Activated CD4-positive, alpha-beta T cell treated with anti-CD3 and anti-CD28 coated beads for 36 hours (primary cell): Measurements from ENCODE around the gene SRD5A1. TPM values are rescaled to one million over a fixed set of nuclear protein-coding genes. Genes with fewer than 3 reads are reported as not detected.

Experiments used
- ATAC-seq: fragments of 200-7000 bp; cut with Tn5 transposase; one replicate; pipeline ENCODE4 v1.10.0; 2021; ENCODE audit warnings: mild to moderate bottlenecking, moderate library complexity
- CTCF ChIA-PET: fragments of 350-600 bp; sonication (Branson Sonifier 250); formaldehyde crosslinking; loops from one replicate; lab custom pipeline; 2021; ENCODE audit warnings: antibody characterized with exemption; lab: Charles Lee
- POLR2A ChIA-PET: fragments of 350-600 bp; sonication (Branson Sonifier 250); formaldehyde crosslinking; loops from one replicate; lab custom pipeline; 2021; ENCODE audit warnings: antibody characterized with exemption, inconsistent platforms; lab: Charles Lee
- DNase-seq: peaks from one replicate; pipeline ENCODE4 v3.0.0-alpha.2; 2020
- H3K27ac Mint-ChIP-seq: one replicate; pipeline ENCODE4 v1.8.0; 2021; ENCODE audit warnings: mixed read lengths
- H3K27me3 Mint-ChIP-seq: one replicate; pipeline ENCODE4 v1.8.0; 2021; ENCODE audit warnings: mixed read lengths
- H3K36me3 Mint-ChIP-seq: one replicate; pipeline ENCODE4 v1.8.0; 2021; ENCODE audit warnings: low read depth, mixed read lengths
- H3K4me1 Mint-ChIP-seq: one replicate; pipeline ENCODE4 v1.8.0; 2021; ENCODE audit warnings: mixed read lengths
- H3K4me3 Mint-ChIP-seq: one replicate; pipeline ENCODE4 v1.8.0; 2021; ENCODE audit warnings: mild to moderate bottlenecking, moderate library complexity, mixed read lengths
- H3K9me3 Mint-ChIP-seq: one replicate; pipeline ENCODE4 v1.8.0; 2021; ENCODE audit warnings: low read depth, mixed read lengths
- intact Hi-C, 2 experiments: fragments of 100-400 bp; cut with DNase I in 1 of 2; cut with micrococcal nuclease in 1 of 2; formaldehyde crosslinking; loops; one replicate each; pipeline versions ENCODE4 v1.14.2 to v1.15.1; 2022 to 2024; cut with DNase I, micrococcal nuclease
- total RNA-seq, 2 experiments: library from RNA; stranded (reverse); gene quantifications; one replicate each; pipeline ENCODE4 v1.2.3, GENCODE V29; 2021

Gene SRD5A1
- total RNA-seq, 2 experiments from 2014 or later: 7.6 to 11.1 TPM

- CTCF ChIA-PET: no interaction called here
- intact Hi-C loops: no loop called here
- POLR2A ChIA-PET: no interaction called here
- no peak overlapping the region for H3K4me3 Mint-ChIP-seq
- H3K27me3 Mint-ChIP-seq: no peaks in the 10 kb centered on the region
- H3K9me3 Mint-ChIP-seq: no peaks in the 10 kb centered on the region
- no peak for ATAC-seq
- H3K4me1 Mint-ChIP-seq: no peaks in the 10 kb centered on the region
- H3K27ac Mint-ChIP-seq: no peak overlapping the region
- DNase-seq: no peak
- H3K36me3 Mint-ChIP-seq: peaks cover 16% of the 10 kb centered on the region
These were observed 39.8 kb downstream of the SRD5A1 start for GRCh38 chr5:6673031-6673430.

GRCh38 chr5:6673963-6674362, 40.7 kb downstream of the SRD5A1 start:
- CTCF ChIA-PET: no interaction called here
- ATAC-seq: no peak
- no peak overlapping the region for H3K4me3 Mint-ChIP-seq
- no peak overlapping the region for H3K27ac Mint-ChIP-seq
- no peak for DNase-seq
- intact Hi-C loops: no loop called here
- POLR2A ChIA-PET: no interaction called here
- peaks cover 12% of the 10 kb centered on the region for H3K36me3 Mint-ChIP-seq
- H3K9me3 Mint-ChIP-seq: no peaks in the 10 kb centered on the region
- H3K27me3 Mint-ChIP-seq: no peaks in the 10 kb centered on the region
- no peaks in the 10 kb centered on the region for H3K4me1 Mint-ChIP-seq

DNA sequence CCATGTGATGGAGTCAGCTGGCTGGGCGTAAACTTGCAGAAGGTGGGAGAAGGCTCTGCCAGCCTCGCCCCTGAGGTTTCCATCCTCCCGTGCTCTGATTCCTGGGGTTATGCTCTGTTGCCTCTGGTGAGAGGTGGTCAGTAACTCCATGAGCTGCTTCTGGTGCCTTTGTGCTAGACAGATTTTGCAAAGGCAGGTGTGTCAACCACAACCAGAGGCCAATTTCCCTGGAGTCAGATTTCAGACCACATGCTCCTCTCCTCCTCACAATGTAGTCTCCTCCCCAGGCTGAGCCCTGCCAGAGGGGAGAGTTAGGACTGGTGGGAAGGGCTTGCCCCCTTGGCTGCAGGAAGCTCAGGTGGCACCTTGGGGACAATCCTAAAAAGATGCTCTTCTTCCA, 41.2 kb downstream of the SRD5A1 start:
- intact Hi-C loops: no loop called here
- ATAC-seq (no peak), DNase-seq (no peak)
- Mint-ChIP-seq H3K27ac (no peak overlapping the region), H3K4me1 (no peaks in the 10 kb centered on the region), H3K9me3 (no peaks in the 10 kb centered on the region), H3K27me3 (no peaks in the 10 kb centered on the region), H3K36me3 (peaks cover 11% of the 10 kb centered on the region), H3K4me3 (no peak overlapping the region)
- POLR2A ChIA-PET: no interaction called here
- CTCF ChIA-PET: interaction anchor here (1.2 kb wide), 1 partner anchor 11 kb away, joined by 3 read pairs; no protein-coding TSS in a partner anchor

DNA sequence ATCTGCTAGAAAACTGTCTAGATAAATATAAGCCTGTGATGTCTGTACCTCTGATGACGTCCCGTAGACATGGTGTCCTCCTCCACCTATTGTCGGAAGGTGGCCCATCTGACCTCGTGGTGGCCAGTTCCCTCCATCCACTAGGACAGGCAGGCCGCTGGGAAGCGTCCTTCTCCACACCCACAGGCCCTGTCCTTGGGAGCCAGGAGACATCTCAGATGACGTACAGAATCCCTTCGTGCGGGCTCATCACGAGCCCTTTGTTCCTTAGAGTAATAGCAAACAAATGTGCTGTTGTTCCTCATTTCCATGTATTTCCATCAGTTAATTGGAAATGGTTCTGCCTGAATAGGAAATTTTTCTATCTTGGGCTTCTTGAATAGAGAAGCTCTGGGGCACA, 41.6 kb downstream of the SRD5A1 start:
- DNase-seq (no peak), ATAC-seq (no peak)
- H3K27me3 Mint-ChIP-seq: no peaks in the 10 kb centered on the region
- no peaks in the 10 kb centered on the region for H3K9me3 Mint-ChIP-seq
- intact Hi-C loops: no loop called here
- POLR2A ChIA-PET: no interaction called here
- peaks cover 7% of the 10 kb centered on the region for H3K36me3 Mint-ChIP-seq
- H3K4me1 Mint-ChIP-seq: no peaks in the 10 kb centered on the region
- no peak overlapping the region for H3K27ac Mint-ChIP-seq
- CTCF ChIA-PET: interaction anchor here (1.2 kb wide), 1 partner anchor 12 kb away, joined by 3 read pairs; no protein-coding TSS in a partner anchor
- H3K4me3 Mint-ChIP-seq: no peak overlapping the region

DNA sequence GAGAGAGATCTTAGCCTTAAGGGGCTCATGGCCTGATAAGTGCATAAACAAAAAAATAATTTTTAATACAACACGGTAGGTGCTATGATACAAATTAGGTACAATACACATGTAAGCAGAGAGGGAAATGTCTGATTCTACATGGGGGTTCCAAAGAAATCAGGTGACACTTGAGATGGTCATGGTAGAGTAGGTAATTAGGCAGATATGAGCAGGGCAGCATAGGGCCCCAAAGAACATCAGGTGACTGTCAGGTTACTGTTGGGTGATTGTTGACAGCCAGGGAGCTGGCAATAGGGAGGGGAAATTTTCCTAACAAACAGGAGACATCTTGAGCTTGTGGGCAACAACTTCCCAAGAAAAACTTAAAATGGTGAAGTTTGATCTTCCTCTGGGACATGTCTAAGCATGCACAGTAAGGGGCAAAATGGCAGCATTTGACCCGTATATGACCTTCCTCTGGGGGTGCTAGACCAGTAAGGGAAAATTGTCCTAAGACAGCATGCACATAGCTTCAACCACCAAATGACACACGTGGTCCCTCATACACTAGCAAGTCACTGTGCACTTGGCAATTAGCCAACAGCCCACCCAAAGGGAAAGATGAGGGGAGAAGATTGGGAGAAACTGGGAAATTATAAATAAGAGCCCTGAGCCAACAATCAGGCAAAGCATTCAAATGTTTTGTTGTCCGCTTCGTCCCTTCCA, 42.7 kb downstream of the SRD5A1 start:
- DNase-seq (no peak), ATAC-seq (no peak)
- ChIA-PET POLR2A (no interaction called here), CTCF (interaction anchor here (1.2 kb wide), 1 partner anchor 13 kb away, joined by 3 read pairs; no protein-coding TSS in a partner anchor)
- Mint-ChIP-seq H3K27me3 (no peaks in the 10 kb centered on the region), H3K9me3 (no peaks in the 10 kb centered on the region), H3K4me3 (no peak overlapping the region), H3K27ac (no peak overlapping the region), H3K36me3 (peaks cover 2% of the 10 kb centered on the region), H3K4me1 (no peaks in the 10 kb centered on the region)
- intact Hi-C loops: no loop called here

- Mint-ChIP-seq H3K36me3 (no peaks in the 10 kb centered on the region), H3K9me3 (no peaks in the 10 kb centered on the region), H3K4me1 (no peaks in the 10 kb centered on the region), H3K4me3 (no peak overlapping the region), H3K27ac (no peak overlapping the region), H3K27me3 (peaks cover 3% of the 10 kb centered on the region)
- DNase-seq: no peak
- ChIA-PET CTCF (no interaction called here), POLR2A (no interaction called here)
- intact Hi-C loops: no loop called here
- ATAC-seq: no peak
These were observed 43.5 kb downstream of the SRD5A1 start for GRCh38 chr5:6676702-6677101.

DNA sequence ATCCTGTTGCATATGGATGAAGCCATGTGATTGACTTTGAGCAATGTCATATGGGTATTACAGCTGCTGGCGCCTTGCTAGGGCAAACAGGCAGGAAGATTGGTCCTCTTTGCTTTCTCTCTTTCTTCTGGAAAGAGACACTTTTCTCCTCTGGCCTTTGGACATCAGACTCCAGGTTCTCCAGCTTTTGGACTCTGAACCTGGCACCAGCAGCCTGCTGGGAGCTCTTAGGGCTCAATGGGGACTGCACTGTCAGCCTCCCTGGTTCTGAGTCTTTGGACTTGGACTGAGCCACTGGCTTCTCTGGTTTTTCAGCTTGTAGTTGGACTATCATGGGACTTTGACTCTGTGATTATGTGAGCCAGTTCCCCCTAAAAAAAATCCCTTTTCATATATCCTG, 45.1 kb downstream of the SRD5A1 start:
- DNase-seq (no peak), ATAC-seq (no peak)
- intact Hi-C loops: no loop called here
- ChIA-PET POLR2A (no interaction called here), CTCF (interaction anchor here (0.7 kb wide), 1 partner anchor 652 kb away, joined by 3 read pairs; no protein-coding TSS in a partner anchor)
- Mint-ChIP-seq H3K4me3 (no peak overlapping the region), H3K27me3 (peaks cover 10% of the 10 kb centered on the region), H3K4me1 (no peaks in the 10 kb centered on the region), H3K27ac (no peak overlapping the region), H3K36me3 (no peaks in the 10 kb centered on the region), H3K9me3 (no peaks in the 10 kb centered on the region)

DNA sequence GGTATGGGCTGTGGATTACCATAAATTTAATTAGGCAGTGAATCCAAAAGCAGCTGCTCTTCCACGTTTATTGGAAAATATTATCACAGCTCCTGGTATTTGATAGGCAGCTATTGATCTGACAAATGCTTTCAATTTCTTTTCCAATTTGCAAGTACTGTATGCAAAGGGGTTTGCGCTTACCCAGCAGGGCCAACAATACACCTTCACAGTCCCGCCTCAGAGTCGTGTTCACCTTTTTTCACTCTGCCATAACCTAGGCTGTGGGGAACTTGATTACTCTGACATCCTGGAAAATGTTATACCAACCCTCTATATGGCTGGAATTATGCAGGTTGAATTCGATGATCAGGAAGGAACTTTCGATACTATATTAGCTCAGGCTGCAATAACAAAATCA, 47.7 kb downstream of the SRD5A1 start:
- POLR2A ChIA-PET: interaction anchor here (0.6 kb wide), 2 partner anchors 56 to 699 kb away, joined by 4 to 5 read pairs; no protein-coding TSS in a partner anchor
- ATAC-seq (no peak), DNase-seq (no peak)
- intact Hi-C loops: no loop called here
- Mint-ChIP-seq H3K27me3 (peaks cover 19% of the 10 kb centered on the region), H3K27ac (no peak overlapping the region), H3K9me3 (no peaks in the 10 kb centered on the region), H3K4me3 (no peak overlapping the region), H3K36me3 (no peaks in the 10 kb centered on the region), H3K4me1 (no peaks in the 10 kb centered on the region)
- CTCF ChIA-PET: interaction anchor here (0.8 to 1.5 kb wide), 2 partner anchors 15 kb away, joined by 3 to 6 read pairs; no protein-coding TSS in a partner anchor

DNA sequence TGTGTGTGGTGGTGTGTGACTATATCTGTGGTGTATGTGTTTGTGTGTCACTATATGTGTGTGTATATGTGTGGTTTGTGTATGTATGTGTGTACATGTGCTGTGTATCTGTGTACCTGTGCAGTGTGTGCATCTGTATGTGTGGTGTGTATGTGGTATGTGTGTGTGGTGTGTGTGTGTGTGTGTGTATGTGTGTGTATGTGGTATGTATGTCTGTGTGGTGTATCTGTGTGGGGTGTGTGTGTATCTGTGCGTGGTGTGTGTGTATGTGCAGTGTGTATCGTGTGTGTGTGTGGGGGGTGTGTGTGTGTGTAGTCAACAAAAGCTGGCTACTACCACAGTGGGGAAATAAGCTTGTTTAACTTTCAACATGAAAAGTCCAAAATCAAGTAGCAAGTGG, 48.4 kb downstream of the SRD5A1 start:
- DNase-seq (no peak), ATAC-seq (no peak)
- CTCF ChIA-PET: no interaction called here
- intact Hi-C loops: no loop called here
- H3K36me3 Mint-ChIP-seq: no peaks in the 10 kb centered on the region
- no peaks in the 10 kb centered on the region for H3K9me3 Mint-ChIP-seq
- no peaks in the 10 kb centered on the region for H3K4me1 Mint-ChIP-seq
- POLR2A ChIA-PET: no interaction called here
- no peak overlapping the region for H3K27ac Mint-ChIP-seq
- no peak overlapping the region for H3K4me3 Mint-ChIP-seq
- peaks cover 23% of the 10 kb centered on the region for H3K27me3 Mint-ChIP-seq

DNA sequence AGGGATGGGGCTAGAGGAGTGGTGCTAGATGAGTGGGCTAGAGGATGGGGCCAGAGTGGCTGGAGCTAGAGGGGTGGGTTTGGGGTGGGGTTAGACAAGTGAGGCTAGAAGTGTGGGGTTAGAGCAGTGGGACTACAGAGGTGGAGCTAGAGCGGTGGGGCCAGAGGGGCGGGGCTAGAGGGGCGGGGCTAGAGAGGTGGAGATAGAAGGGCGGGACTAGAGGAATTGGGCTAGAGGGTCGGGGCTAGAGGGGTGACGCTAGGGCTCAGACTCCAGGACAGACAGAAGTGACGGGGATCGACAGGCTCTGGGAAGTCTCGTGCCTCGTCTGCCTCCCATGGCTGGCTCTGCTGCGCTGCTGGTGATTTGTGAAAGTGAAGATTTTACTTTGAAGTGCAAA, 49.0 kb downstream of the SRD5A1 start:
- ChIA-PET CTCF (interaction anchor here (0.6 kb wide), 1 partner anchor 18 kb away, joined by 3 read pairs; no protein-coding TSS in a partner anchor), POLR2A (no interaction called here)
- no peak for DNase-seq
- no peak for ATAC-seq
- Mint-ChIP-seq H3K4me3 (no peak overlapping the region), H3K9me3 (no peaks in the 10 kb centered on the region), H3K4me1 (peaks cover under 1% of the 10 kb centered on the region), H3K36me3 (no peaks in the 10 kb centered on the region), H3K27ac (no peak overlapping the region), H3K27me3 (peaks cover 23% of the 10 kb centered on the region)
- intact Hi-C loops: no loop called here

DNA sequence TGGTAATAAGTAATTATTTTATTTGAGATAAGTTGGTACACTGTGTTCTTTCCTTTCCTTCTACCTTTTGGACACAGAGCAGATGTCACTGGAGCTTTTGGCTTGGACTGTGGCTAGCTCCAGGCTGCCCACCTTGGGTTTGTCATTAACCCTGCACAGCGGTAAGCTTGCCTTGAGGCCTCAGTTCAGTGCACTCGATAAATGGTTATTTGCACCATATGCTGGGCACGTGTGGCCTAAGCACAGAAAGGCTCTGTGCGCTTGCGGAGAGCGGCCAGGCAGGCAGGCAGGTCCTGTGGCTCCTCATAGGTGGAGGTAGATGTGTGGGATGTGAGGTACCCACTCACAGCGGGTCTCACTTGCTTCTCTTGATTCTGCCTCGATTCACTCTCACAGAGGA, 50.0 kb downstream of the SRD5A1 start:
- H3K27me3 Mint-ChIP-seq: peaks cover 30% of the 10 kb centered on the region
- no peak overlapping the region for H3K27ac Mint-ChIP-seq
- no peaks in the 10 kb centered on the region for H3K9me3 Mint-ChIP-seq
- ATAC-seq: no peak
- no peak overlapping the region for H3K4me3 Mint-ChIP-seq
- ChIA-PET CTCF (no interaction called here), POLR2A (no interaction called here)
- no peaks in the 10 kb centered on the region for H3K36me3 Mint-ChIP-seq
- intact Hi-C loops: no loop called here
- no peak for DNase-seq
- peaks cover 5% of the 10 kb centered on the region for H3K4me1 Mint-ChIP-seq

DNA sequence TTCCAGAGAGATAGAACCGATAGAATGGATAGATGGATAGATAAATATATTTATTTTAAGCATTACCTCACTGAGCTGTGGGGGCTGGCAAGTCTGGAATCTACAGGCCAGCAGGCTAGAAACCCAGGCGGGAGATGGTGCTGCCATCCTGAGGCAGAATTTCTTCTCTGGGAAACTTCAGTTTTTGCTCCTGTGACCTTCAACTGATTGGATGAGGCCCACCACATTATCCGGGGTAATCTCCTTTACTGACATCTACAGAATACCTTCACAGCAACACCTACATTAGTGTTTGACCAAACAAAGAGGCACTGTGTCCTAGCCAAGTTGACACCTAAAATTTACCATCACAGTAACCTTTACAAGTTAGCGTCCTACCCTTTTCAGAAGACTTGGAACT, 50.8 kb downstream of the SRD5A1 start:
- no peak overlapping the region for H3K27ac Mint-ChIP-seq
- H3K4me1 Mint-ChIP-seq: peaks cover 5% of the 10 kb centered on the region
- H3K36me3 Mint-ChIP-seq: no peaks in the 10 kb centered on the region
- CTCF ChIA-PET: no interaction called here
- ATAC-seq: no peak
- H3K27me3 Mint-ChIP-seq: peaks cover 31% of the 10 kb centered on the region
- POLR2A ChIA-PET: no interaction called here
- H3K9me3 Mint-ChIP-seq: no peaks in the 10 kb centered on the region
- H3K4me3 Mint-ChIP-seq: no peak overlapping the region
- DNase-seq: no peak
- intact Hi-C loops: no loop called here
